Ovary (tissue), 9 donors: ENCODE measurements around the gene PALLD. TPM values are rescaled to one million over a fixed set of nuclear protein-coding genes. Genes with fewer than 3 reads are reported as not detected.

Experiments
- DNase-seq, 5 donors: peaks; one replicate each; pipeline ENCODE4 v3.0.0-alpha.2; 2019 to 2020
- H3K27ac ChIP-seq, 2 donors: fragments of 200-600 bp; one replicate each; pipeline versions ENCODE4 v1.5.1 to v1.8.0; 2019 to 2022
- H3K27me3 ChIP-seq: fragments of 200-600 bp; one replicate; pipeline ENCODE4 v1.8.0; 2022
- H3K36me3 ChIP-seq: fragments of 200-600 bp; sonication (generic); one replicate; pipeline ENCODE4 v1.5.1; 2019
- H3K4me1 ChIP-seq: one replicate; pipeline ENCODE4 v1.8.1; 2013; ENCODE audit warnings: mild to moderate bottlenecking, moderate library complexity; ENCODE audit not compliant: insufficient read depth
- H3K4me3 ChIP-seq: fragments of 200-600 bp; sonication (generic); one replicate; pipeline ENCODE4 v1.5.1; 2017
- H3K9me3 ChIP-seq, 2 donors: fragments of 200-600 bp in 1 of 2; sonication (generic) in 1 of 2; one replicate each; pipeline versions ENCODE4 v1.5.1 to v1.8.1; 2013 to 2019; ENCODE audit warnings: mild to moderate bottlenecking in 1 of 2, moderate library complexity in 1 of 2
- CTCF ChIP-seq, 3 donors: fragments of 450-650 bp in 2 of 3; fragments of 200-600 bp in 1 of 3; IDR thresholded peaks; one replicate each; pipeline versions ENCODE4 v1.5.1 to v1.8.0; 2016 to 2022; ENCODE audit warnings: antibody characterized with exemption in 3 of 3, mild to moderate bottlenecking in 1 of 3
- EP300 ChIP-seq: sonication (generic); formaldehyde crosslinking; IDR thresholded peaks from one replicate; pipeline ENCODE4 v1.6.1; 2017; ENCODE audit warnings: antibody characterized with exemption
- POLR2A ChIP-seq: fragments of 450-650 bp; IDR thresholded peaks from one replicate; pipeline ENCODE4 v1.6.1; 2017; ENCODE audit warnings: antibody characterized with exemption, mild to moderate bottlenecking, moderate library complexity
- WGBS, 3 donors: extraction: QIAGEN DNeasy Blood & Tissue Kit in 1 of 3; methylation state at CpG; one replicate each; pipeline versions ENCODE4 v1.1.5 to v1.1.7; 2013 to 2017; 5-methylcytosine and 5-hydroxymethylcytosine counted together
- intact Hi-C, 4 donors: fragments of 100-400 bp; cut with DNase I; formaldehyde crosslinking; loops; one replicate each; pipeline versions ENCODE4 v1.11.0 to v1.15.1; 2022 to 2023
- polyA plus RNA-seq, 2 donors: library from polyadenylated mRNA; stranded (reverse); fragments of 200-250 nt in 1 of 2; fragments of 350-450 nt in 1 of 2; fragmentation: Illumina TruSeq in 1 of 2; extraction: RNeasy Lipid Tissue Mini Kit (QIAGEN cat#74804) in 1 of 2; gene quantifications; one replicate each; pipeline ENCODE4 v1.2.3, GENCODE V29; 2013 to 2014
- total RNA-seq, 7 donors: library from RNA; depleted of rRNA in 2 of 7; stranded (reverse); fragments of >200 nt in 2 of 7; fragmentation: NEBNext Ultra II Directional in 3 of 7; extraction: Animal tissue kit (Norgen Biotek cat#: 25700) in 3 of 7; gene quantifications; one replicate each; pipeline versions ENCODE4 v1.1.0 to v1.2.4, GENCODE V29; 2016 to 2023
- donor health status: DM: no; HTN: no; CAD: no; lungs with moderate emphysema.
- donor health status: DM: no; HTN: no; CAD: no.
- donor health status: Bipolar disorder and iron deficiency.
- donor health status: DM: yes; HTN: yes; CAD: no.
- donor health status: DM: no; HTN: no; CAD: no.
- donor health status: DM: yes; HTN: yes; CAD: no.

The PALLD gene
- total and polyA plus RNA-seq, 9 donors = 96.8 to 605 (median 137) TPM

- intact Hi-C loops = no loop called here
- DNase-seq = no peak
- Histone ChIP-seq H3K27ac (no peak overlapping the region), H3K4me1 (peaks cover 7% of the 10 kb centered on the region), H3K27me3 (no peaks in the 10 kb centered on the region), H3K9me3 (no peaks in the 10 kb centered on the region), H3K4me3 (no peak overlapping the region), H3K36me3 (no peaks in the 10 kb centered on the region)
- 38 to 58% (median 47%) methylated on average over 2 of the region's 2 CpGs for WGBS, 3 donors
- TF ChIP-seq POLR2A = no peak
- no peak for TF ChIP-seq CTCF (IDR thresholded peaks at IDR 0.05)
- no peak for TF ChIP-seq EP300
Observed at GRCh38 chr4:168878623-168879022, 381.8 kb downstream of the PALLD start.

GRCh38 chr4:168879188-168879587 is 382.3 kb downstream of the PALLD start:
- Histone ChIP-seq H3K4me3 (no peak overlapping the region), H3K9me3 (no peaks in the 10 kb centered on the region), H3K27me3 (no peaks in the 10 kb centered on the region), H3K36me3 (no peaks in the 10 kb centered on the region), H3K27ac (no peak overlapping the region), H3K4me1 (peaks cover 7% of the 10 kb centered on the region)
- TF ChIP-seq CTCF (IDR thresholded peaks at IDR 0.05) (no peak), EP300 (no peak), POLR2A (no peak)
- intact Hi-C loops = no loop called here
- no peak for DNase-seq

- Histone ChIP-seq H3K4me1 (peaks cover 7% of the 10 kb centered on the region), H3K4me3 (no peak overlapping the region), H3K36me3 (no peaks in the 10 kb centered on the region), H3K9me3 (no peaks in the 10 kb centered on the region), H3K27me3 (no peaks in the 10 kb centered on the region), H3K27ac (no peak overlapping the region)
- WGBS, 3 donors = 40 to 46% (median 40%) methylated on average over 6 of the region's 6 CpGs
- intact Hi-C loops = no loop called here
- no peak for DNase-seq
- no peak for TF ChIP-seq EP300
- no peak for TF ChIP-seq POLR2A
- TF ChIP-seq CTCF (IDR thresholded peaks at IDR 0.05) = no peak
Observed at GRCh38 chr4:168880072-168880675, 383.3 kb downstream of the PALLD start.

- WGBS, 3 donors = 79 to 82% (median 82%) methylated on average over 8 of the region's 8 CpGs
- TF ChIP-seq CTCF (IDR thresholded peaks at IDR 0.05) (no peak), EP300 (no peak), POLR2A (no peak)
- Histone ChIP-seq H3K36me3 (no peaks in the 10 kb centered on the region), H3K27me3 (no peaks in the 10 kb centered on the region), H3K27ac (no peak overlapping the region), H3K9me3 (no peaks in the 10 kb centered on the region), H3K4me1 (peaks cover 5% of the 10 kb centered on the region), H3K4me3 (no peak overlapping the region)
- intact Hi-C loops = no loop called here
- DNase-seq = no peak
Observed at GRCh38 chr4:168880811-168881595, 384.2 kb downstream of the PALLD start.
